Heart left ventricle (tissue), 13 donors: ENCODE results near the gene CXCL1.

Experiments used
- POLR2A ChIP-seq, 2 donors: fragments of 450-650 bp; IDR thresholded peaks; one replicate each; pipeline ENCODE4 v1.6.1; 2017; ENCODE audit warnings: antibody characterized with exemption in 2 of 2, mild to moderate bottlenecking in 2 of 2, moderate library complexity in 2 of 2
- TF ChIP-seq, protein P1 (sequence below), 12 donors: fragments of 200-600 bp; sonication (generic) in 4 of 12; IDR thresholded peaks; one replicate each; pipeline versions ENCODE4 v1.5.0 to v1.8.0; 2018 to 2022; ENCODE audit warnings: antibody characterized with exemption in 12 of 12, mild to moderate bottlenecking in 5 of 12
- donor health status: ischemic (EF 13 %, LVEDD 7.1; RV severe dilation, severe dysfunction).
- donor health status: DM: no; HTN: yes; CAD: no.
- donor health status: DM: no; HTN: no; CAD: no.
- donor health status: ischemic (EF 25% LVEDD 6.9; RV normal size, moderate dysfunction).
- donor health status: ischemic (EF 25% LVEDD 5.7; RV mildly dilated, moderate dysfunction).
- donor health status: ischemic (EF 35%, LVEDD 5.7; RV mildly dilated, moderate dysfunction).
- donor health status: nonischemic (EF 11% LVEDD 7.7; RV severe dilation, severe dysfunction).
- donor health status: DM: yes; HTN: yes; CAD: no.
- donor health status: PGD.
- donor health status: ischemic (EF 29% LVEDD 5.4; RV normal size, mild dysfunction).
- donor health status: nonischemic (EF 23%, LVEDD 6.1; RV moderate dilation, normal function).

DNA sequence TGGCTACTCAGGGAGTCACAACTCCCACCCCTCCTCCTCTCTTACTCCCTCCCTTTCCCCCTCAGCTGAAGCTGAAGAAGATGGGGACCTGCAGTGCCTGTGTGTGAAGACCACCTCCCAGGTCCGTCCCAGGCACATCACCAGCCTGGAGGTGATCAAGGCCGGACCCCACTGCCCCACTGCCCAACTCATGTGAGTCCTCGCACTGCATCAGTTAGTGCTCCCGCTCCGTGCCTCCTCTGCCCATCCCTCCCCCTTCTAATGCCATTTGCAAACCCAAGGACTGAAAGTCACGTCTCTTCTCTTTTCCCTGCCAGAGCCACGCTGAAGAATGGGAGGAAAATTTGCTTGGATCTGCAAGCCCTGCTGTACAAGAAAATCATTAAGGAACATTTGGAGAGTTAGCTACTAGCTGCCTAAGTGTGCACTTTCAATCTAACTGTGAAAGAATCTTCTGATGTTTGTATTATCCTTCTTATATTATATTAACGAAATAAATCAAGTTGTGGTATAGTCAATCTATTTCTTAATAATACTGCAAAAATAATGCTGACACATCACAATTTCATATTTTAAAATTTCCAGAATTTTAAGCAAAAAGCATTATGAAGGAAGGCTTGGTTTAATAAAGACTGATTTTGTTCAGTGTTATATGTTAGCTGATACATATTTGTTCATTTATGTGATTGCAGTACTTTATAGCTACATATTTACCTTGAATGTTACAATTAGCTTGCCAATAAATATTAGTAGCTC lies 15.3 kb upstream of the CXCL1 start:
- TF ChIP-seq, protein P1, sequence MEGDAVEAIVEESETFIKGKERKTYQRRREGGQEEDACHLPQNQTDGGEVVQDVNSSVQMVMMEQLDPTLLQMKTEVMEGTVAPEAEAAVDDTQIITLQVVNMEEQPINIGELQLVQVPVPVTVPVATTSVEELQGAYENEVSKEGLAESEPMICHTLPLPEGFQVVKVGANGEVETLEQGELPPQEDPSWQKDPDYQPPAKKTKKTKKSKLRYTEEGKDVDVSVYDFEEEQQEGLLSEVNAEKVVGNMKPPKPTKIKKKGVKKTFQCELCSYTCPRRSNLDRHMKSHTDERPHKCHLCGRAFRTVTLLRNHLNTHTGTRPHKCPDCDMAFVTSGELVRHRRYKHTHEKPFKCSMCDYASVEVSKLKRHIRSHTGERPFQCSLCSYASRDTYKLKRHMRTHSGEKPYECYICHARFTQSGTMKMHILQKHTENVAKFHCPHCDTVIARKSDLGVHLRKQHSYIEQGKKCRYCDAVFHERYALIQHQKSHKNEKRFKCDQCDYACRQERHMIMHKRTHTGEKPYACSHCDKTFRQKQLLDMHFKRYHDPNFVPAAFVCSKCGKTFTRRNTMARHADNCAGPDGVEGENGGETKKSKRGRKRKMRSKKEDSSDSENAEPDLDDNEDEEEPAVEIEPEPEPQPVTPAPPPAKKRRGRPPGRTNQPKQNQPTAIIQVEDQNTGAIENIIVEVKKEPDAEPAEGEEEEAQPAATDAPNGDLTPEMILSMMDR (IDR thresholded peaks at IDR 0.05): no peak
- no peak for TF ChIP-seq POLR2A (IDR thresholded peaks at IDR 0.05)
